CD4-positive, alpha-beta T cell treated with Interleukin-4 for 1 hour (primary cell): Measurements from ENCODE around the gene CPEB2.

Experiments used
- DNase-seq, 2 donors: peaks; one replicate each; pipeline ENCODE4 v3.0.0-alpha.2; 2020 to 2022

CPEB2 gene

DNA sequence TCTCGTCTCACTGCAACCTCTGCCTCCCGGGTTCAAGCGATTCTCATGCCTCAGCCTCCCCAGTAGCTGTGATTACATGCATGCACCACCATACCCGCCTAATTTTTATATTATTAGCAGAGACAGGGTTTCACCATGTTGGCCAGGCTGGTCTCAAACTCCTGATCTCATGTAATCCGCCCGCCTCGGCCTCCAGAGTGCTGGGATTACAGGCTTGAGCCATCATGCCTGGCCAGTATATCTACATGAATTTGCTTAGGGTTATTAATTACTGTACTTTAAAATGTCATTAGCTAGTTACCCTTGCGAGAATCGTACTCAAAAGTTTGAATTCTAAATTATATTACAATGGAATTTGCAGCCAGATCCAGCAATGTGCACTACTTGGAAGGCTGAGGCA, 8.9 kb downstream of the CPEB2 start:
- no peak for DNase-seq

DNA sequence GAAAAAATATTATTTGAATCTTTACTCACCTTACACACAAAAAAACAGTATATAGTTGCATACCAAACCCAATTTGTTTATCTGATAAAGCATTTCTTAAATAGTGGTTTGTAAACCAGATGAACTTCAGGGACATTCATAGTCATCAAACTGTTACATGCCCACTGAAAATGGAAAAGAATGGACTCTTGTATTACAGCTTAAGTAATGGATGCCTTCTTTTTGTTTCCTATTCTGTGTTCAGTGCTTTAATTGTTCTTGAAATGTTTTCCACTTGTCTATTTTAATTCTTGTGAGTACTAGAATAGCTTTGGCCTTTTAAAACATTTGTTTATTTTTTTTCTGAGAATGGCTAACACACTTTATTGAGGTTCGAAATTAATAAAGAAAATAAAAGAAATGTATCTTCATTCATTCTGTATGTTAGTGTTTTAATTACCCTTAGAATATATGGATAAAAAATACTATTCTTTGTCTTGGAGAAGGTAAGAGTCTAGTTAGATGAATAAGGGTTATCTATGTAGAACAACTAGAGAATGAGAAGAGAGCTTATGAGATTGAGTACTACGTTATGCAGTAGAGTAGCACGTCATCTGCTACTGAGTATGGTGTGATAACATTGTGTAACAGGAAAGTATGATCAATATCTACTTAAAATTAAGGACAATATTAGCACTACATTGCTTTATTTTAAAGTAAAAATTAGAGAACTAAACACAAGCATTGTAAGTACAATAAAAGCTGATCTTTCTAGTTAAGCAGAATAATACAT, 9.9 kb downstream of the CPEB2 start:
- no peak for DNase-seq

- DNase-seq, result no peak
Observed at GRCh38 chr4:15013585-15013984, 11.3 kb downstream of the CPEB2 start.

DNA sequence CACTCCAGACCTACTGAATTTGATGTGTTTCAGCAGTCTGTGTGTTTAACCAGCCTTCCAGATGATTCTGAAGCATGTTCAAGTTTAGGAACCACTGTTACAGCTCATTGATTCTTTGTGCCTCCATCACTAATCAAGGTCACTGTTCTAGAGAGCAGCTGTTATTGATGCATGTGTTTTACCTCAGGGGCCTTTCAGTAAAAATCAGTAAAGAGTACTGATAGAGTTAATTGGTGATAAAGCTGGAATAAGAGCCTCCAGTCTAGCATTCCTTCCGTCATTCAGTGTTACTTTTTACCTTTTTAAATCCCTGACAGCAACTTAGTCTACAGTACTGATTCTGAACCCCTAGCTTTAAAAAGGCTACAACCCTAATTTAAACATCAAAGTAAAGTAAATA, 12.9 kb downstream of the CPEB2 start:
- no peak for DNase-seq

- DNase-seq, result no peak
Observed at GRCh38 chr4:15018361-15018760, 16.1 kb downstream of the CPEB2 start.

GRCh38 chr4:15020502-15021286, 18.4 kb downstream of the CPEB2 start:
- DNase-seq, result no peak

GRCh38 chr4:15021311-15021710, 19.0 kb downstream of the CPEB2 start:
- no peak for DNase-seq

- no peak for DNase-seq
Observed at GRCh38 chr4:15021946-15022345, 19.7 kb downstream of the CPEB2 start.

GRCh38 chr4:15024386-15024785, 22.1 kb downstream of the CPEB2 start:
- DNase-seq, result no peak

- no peak for DNase-seq
Observed at GRCh38 chr4:15025693-15026092, 23.4 kb downstream of the CPEB2 start.

GRCh38 chr4:15027921-15028435, 25.7 kb downstream of the CPEB2 start:
- no peak for DNase-seq

DNA sequence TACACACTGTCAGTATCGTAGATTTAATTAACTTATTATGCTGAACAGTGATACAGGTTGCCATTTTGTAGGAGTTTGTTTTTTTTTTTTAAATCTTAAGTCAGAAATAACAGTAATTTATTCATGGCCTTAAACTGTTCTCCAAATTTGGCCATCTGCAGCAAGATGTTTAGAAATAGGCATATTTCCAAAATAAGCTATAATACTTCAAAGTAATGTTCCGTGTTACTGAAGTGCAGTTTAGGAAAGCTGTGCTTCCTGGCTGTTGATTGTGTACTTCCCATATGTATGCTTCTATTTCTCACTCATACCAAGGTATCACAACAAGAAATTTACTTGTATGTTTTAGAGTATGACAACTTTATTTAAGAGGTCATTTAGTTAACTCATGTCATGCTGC, 28.9 kb downstream of the CPEB2 start:
- DNase-seq, result no peak

- DNase-seq, result no peak
Observed at GRCh38 chr4:15031993-15032675, 29.9 kb downstream of the CPEB2 start.

GRCh38 chr4:15034071-15034764, 31.9 kb downstream of the CPEB2 start:
- no peak for DNase-seq

DNA sequence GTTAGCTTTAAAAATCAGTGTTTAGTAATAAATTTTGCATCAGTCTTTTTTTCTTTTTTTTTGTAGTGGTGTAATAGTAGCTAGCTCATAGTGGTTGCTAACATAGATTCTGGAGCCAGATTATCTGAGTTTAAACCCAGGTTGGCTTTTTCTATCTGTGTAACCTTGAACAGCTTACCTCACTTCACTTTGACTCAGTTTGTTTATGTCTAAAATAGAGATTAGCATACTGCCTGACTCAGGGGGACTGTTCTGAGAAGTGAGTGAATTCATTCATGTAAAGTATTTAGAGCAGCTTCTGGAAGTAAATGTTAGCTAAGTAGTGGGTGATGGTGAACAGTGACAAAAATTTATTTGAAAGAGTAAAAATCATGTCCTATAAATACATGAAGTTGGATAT, 32.9 kb downstream of the CPEB2 start:
- DNase-seq, result no peak

DNA sequence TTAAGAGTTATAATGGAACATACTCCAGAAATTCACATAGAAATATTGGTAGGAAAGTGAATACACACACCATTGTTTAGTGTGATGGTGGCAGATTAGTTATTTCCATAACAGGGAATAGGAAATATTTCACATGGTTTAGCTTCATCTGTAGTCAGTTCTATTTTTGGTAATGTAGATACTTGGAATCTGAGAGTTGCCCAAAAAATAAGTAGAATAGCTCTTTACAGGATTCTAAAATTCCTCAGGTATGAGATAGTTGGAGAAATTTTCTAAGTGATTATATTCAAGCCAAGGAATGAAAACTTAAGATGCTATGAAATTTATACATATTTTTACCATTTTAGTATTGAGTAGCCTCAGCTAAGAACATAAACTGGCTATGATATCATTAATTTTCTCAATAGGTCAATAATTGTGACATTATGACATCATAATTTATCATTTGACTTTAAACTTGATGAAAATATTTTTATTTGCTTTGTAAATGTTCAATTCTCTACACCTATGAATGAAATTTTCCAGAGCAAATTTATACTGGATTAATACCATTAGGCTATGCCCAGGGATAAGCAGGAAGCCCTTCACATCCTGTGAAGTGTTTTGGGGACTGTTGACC, 35.8 kb downstream of the CPEB2 start:
- no peak for DNase-seq

DNA sequence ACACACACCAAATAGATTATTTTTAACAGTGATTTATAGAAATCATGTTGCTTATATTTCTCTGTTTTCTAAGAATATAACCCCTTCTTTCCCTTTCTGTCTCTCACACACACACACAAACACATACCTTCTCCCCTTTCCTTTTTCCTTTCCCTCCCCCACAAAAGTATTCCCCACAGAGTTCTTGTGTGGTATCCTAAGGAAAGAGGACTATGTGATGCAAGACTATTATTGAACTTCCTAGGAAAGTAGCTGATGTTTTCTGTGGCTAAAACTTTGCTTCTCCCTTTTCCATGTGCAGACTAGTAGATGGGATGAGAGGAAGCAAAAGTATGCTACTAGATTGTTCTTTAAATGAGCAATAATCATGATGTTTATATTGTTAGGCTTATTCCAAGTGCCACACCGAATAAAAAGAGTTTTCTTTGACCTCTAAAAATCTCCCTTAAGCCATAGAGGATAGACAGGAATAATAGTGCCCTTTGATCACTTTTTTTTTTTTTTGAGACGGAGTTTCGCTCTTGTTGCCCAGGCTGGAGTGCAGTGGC, 38.7 kb downstream of the CPEB2 start:
- DNase-seq, result no peak

- DNase-seq, result no peak
Observed at GRCh38 chr4:15042529-15043167, 40.4 kb downstream of the CPEB2 start.

DNA sequence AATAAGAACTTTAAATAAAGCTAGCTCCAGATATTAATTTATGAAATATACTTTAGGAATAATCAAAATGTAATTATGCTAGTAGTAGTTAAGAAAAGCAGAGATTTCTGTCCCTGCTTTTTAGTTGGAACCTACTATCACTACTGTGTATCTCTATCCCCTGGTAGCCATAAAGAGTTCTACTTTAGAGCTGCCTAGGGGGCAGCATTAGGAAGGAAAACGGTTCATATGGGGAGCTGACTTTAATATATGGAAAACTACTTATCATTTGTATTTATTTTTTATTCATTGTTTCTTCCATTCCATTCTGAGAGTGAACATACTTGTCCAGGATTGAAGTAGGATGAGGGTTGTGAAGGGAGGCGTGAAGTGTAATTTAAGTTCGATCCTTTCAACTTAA, 40.9 kb downstream of the CPEB2 start:
- DNase-seq, result no peak

DNA sequence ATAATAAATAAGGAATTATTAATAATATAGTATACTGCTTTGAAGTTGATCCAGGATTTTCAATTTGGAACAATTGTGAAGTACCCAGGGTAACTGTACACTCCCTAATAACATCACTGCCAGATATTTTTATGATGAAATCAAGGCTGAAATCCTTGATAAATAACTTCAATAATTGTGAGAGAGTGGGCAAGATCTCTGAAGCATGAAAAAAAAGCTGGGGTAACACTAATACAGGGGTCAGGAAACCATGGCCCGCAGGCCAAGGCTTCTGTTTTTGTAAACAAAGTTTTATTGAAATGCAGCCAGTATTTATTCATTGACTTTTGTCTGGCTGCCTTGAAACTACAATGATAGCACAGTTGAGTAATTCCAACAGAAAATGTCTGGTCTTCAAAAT, 41.6 kb downstream of the CPEB2 start:
- no peak for DNase-seq

GRCh38 chr4:15054541-15054940, 52.3 kb downstream of the CPEB2 start:
- DNase-seq, result no peak

DNA sequence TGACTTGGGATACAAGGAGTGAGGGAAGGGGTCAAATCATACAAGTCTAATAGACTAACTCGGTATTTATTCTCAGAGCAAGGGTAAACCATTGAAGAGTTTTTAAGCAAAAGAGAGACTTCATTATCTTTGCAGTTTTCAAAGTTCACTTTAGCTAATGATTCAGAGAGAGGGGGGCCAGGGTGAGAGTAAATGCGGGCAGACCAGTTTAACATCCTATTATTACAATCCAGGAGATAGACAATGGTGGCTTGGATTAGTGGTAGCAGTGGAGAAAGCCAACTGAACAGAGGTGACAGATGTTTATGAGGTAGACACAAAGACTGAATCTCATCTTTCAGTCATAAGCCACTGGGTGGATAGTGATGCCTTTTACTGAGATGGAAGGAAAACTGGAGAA, 57.9 kb downstream of the CPEB2 start:
- no peak for DNase-seq
